Heart right ventricle (tissue), 16 donors: ENCODE measurements around the gene SMARCC1. TPM values are rescaled to one million over a fixed set of nuclear protein-coding genes. Genes with fewer than 3 reads are reported as not detected.

Experiments
- ATAC-seq, 8 donors: fragments of 200-7000 bp; cut with Tn5 transposase; one replicate each; pipeline ENCODE4 v1.9.1; 2020; ENCODE audit warnings: mild to moderate bottlenecking in 8 of 8, moderate library complexity in 8 of 8, moderate number of reproducible peaks in 1 of 8
- DNase-seq, 2 donors: peaks; one replicate each; pipeline ENCODE4 v3.0.0-alpha.2; 2020
- H3K27ac ChIP-seq, 10 donors: fragments of 200-600 bp; sonication (generic) in 2 of 10; one replicate each; pipeline versions ENCODE4 v1.5.0 to v1.8.0; 2020 to 2022; ENCODE audit warnings: mild to moderate bottlenecking in 3 of 10
- H3K27me3 ChIP-seq, 7 donors: fragments of 200-600 bp; one replicate each; pipeline ENCODE4 v1.8.0; 2021 to 2022; ENCODE audit warnings: mild to moderate bottlenecking in 2 of 7
- H3K36me3 ChIP-seq, 9 donors: fragments of 200-600 bp; sonication (generic) in 1 of 9; one replicate each; pipeline versions ENCODE4 v1.5.0 to v1.8.0; 2020 to 2022; ENCODE audit warnings: mild to moderate bottlenecking in 2 of 9
- H3K4me1 ChIP-seq, 9 donors: fragments of 200-600 bp; sonication (generic) in 1 of 9; one replicate each; pipeline versions ENCODE4 v1.5.0 to v1.8.0; 2020 to 2022; ENCODE audit warnings: mild to moderate bottlenecking in 4 of 9
- H3K4me3 ChIP-seq, 10 donors: fragments of 200-600 bp; sonication (generic) in 2 of 10; one replicate each; pipeline versions ENCODE4 v1.5.0 to v1.8.0; 2020 to 2022; ENCODE audit warnings: mild to moderate bottlenecking in 7 of 10, moderate library complexity in 2 of 10
- H3K9me3 ChIP-seq, 11 donors: fragments of 200-600 bp in 10 of 11; sonication (generic) in 2 of 11; one replicate each; pipeline versions ENCODE4 v1.5.0 to v1.8.0; 2013 to 2022; ENCODE audit warnings: mild to moderate bottlenecking in 2 of 11, control low read depth in 1 of 11, moderate library complexity in 1 of 11
- WGBS, 2 donors: extraction: QIAGEN DNeasy Blood & Tissue Kit; methylation state at CpG; one replicate each; pipeline ENCODE4 v1.1.7; 2013; ENCODE audit warnings: inconsistent platforms in 1 of 2; 5-methylcytosine and 5-hydroxymethylcytosine counted together
- intact Hi-C, 10 donors: fragments of 100-400 bp; cut with DNase I; formaldehyde crosslinking; loops; one replicate each; pipeline versions ENCODE4 v1.11.1 to v1.14.2; 2022
- polyA plus RNA-seq, 2 donors: library from polyadenylated mRNA; stranded (reverse); fragments of 200-250 nt; gene quantifications; one replicate each; pipeline ENCODE4 v1.2.3, GENCODE V29; 2013
- total RNA-seq, 10 donors: library from RNA; stranded (reverse); fragmentation: NEBNext Ultra II Directional in 3 of 10; extraction: Animal tissue kit (Norgen Biotek cat#: 25700) in 3 of 10; gene quantifications; one replicate each; pipeline versions ENCODE4 v1.2.1 to v1.2.4, GENCODE V29; 2021 to 2023
- TF ChIP-seq, protein P1 (sequence below), 9 donors: fragments of 200-600 bp; sonication (generic) in 2 of 9; IDR thresholded peaks; one replicate each; pipeline versions ENCODE4 v1.5.0 to v1.8.0; 2021 to 2022; ENCODE audit warnings: antibody characterized with exemption in 9 of 9, mild to moderate bottlenecking in 5 of 9, moderate library complexity in 1 of 9
- donor health status: Arrhythmogenic right ventricular cardiomyopathy.
- donor health status: ischemic (EF 13 %, LVEDD 7.1; RV severe dilation, severe dysfunction).
- donor health status: healthy with polysubstance abuse.
- donor health status: DM: no; HTN: yes; CAD: no.
- donor health status: DM: no; HTN: no; CAD: no.
- donor health status: ischemic (EF 25% LVEDD 6.9; RV normal size, moderate dysfunction).
- donor health status: ischemic (EF 25% LVEDD 5.7; RV mildly dilated, moderate dysfunction).
- donor health status: healthy.
- donor health status: DM: yes; HTN: yes; CAD: no.
- donor health status: Ischemic cardiomyopathy.
- donor health status: ischemic (EF 35%, LVEDD 5.7; RV mildly dilated, moderate dysfunction).
- donor health status: nonischemic (EF 11% LVEDD 7.7; RV severe dilation, severe dysfunction).
- donor health status: DM: yes; HTN: yes; CAD: no.
- donor health status: PGD.
- donor health status: ischemic (EF 29% LVEDD 5.4; RV normal size, mild dysfunction).
- donor health status: nonischemic (EF 23%, LVEDD 6.1; RV moderate dilation, normal function).

SMARCC1 gene
- total and polyA plus RNA-seq, 12 donors: 6.4 to 34.9 (median 24.3) TPM

DNA sequence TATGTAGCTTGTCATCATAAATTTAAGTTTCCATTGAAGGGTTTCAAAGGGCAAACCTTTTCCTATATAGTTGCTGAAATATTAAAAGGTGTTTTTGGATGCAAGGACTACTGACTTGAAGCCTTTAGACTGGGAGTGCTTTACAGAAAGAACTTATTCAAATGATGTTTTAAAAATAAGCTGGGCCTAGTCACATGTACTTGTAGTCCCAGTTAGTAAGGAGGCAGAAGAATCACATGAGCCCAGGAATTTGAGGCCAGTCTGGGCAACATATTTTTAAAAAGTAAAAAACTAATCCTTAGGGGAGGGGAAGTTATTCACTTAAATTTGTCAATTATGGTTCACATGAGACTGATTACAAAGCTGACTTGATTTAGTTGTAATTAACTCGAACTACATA lies 65.0 kb downstream of the SMARCC1 start:
- TF ChIP-seq, protein P1, sequence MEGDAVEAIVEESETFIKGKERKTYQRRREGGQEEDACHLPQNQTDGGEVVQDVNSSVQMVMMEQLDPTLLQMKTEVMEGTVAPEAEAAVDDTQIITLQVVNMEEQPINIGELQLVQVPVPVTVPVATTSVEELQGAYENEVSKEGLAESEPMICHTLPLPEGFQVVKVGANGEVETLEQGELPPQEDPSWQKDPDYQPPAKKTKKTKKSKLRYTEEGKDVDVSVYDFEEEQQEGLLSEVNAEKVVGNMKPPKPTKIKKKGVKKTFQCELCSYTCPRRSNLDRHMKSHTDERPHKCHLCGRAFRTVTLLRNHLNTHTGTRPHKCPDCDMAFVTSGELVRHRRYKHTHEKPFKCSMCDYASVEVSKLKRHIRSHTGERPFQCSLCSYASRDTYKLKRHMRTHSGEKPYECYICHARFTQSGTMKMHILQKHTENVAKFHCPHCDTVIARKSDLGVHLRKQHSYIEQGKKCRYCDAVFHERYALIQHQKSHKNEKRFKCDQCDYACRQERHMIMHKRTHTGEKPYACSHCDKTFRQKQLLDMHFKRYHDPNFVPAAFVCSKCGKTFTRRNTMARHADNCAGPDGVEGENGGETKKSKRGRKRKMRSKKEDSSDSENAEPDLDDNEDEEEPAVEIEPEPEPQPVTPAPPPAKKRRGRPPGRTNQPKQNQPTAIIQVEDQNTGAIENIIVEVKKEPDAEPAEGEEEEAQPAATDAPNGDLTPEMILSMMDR (IDR thresholded peaks at IDR 0.05): no peak
- Histone ChIP-seq H3K9me3 (no peaks in the 10 kb centered on the region), H3K4me1 (peaks cover 0 to 31% (median 15%) of the 10 kb centered on the region in 9 donors), H3K27me3 (no peaks in the 10 kb centered on the region), H3K27ac (peak overlapping the region in 4 of 10 donors; percentile 2 to 39 (median 26)), H3K4me3 (no peak overlapping the region), H3K36me3 (peaks cover 0 to 80% (median 17%) of the 10 kb centered on the region in 9 donors)
- DNase-seq: no peak
- intact Hi-C loops: no loop called here
- ATAC-seq: peak in 1 of 8 donors; percentile 55
- WGBS, 2 donors: 96 to 97% methylated on average over 1 of the region's 1 CpG

DNA sequence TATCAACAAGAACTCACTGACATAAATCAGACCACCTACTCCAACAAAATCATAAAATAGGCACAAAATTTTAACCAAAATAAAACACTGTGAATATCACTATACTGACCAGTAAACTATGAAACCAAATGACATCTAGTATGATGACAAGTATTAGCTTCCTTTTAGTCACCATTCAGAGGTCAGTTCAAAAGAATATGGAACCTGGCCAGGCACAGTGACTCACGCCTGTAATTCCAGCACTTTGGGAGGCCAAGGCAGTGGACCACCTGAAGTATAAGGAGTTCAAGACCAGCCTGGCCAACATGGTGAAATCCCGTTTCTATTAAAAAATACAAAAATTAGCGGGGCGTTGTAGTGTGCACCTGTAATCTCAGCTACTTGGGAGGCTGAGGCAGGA lies 65.8 kb downstream of the SMARCC1 start:
- Histone ChIP-seq H3K27me3 (no peaks in the 10 kb centered on the region), H3K36me3 (peaks cover 0 to 87% (median 22%) of the 10 kb centered on the region in 9 donors), H3K9me3 (no peaks in the 10 kb centered on the region), H3K4me3 (no peak overlapping the region), H3K4me1 (peaks cover 0 to 31% (median 15%) of the 10 kb centered on the region in 9 donors), H3K27ac (peak overlapping the region in 5 of 10 donors; percentile 2 to 39 (median 23))
- 84 to 90% methylated on average over 4 of the region's 4 CpGs for WGBS, 2 donors
- TF ChIP-seq, protein P1 (IDR thresholded peaks at IDR 0.05): no peak
- DNase-seq (no peak), ATAC-seq (peak in 3 of 8 donors; percentile 48 to 73 (median 58))
- intact Hi-C loops: no loop called here

DNA sequence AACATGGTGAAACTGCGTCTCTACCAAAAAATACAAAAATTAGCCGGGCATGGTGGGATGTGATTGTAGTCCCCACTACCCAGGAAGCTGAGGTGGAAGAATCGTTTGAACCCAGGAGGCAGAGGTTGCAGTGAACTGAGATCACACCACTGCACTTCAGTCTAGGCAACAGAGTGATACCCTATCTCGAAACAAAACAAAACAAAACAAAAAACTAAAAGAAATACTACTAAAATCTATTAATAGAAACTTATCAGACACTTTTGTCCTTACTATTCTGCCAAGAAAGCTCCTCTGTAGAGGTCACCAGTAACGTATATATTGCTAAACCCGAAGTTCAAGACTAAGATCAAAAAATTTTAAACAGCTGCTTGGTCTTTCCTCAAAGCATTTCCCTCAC lies 67.1 kb downstream of the SMARCC1 start:
- ATAC-seq: peak in 5 of 8 donors; percentile 20 to 55 (median 34)
- Histone ChIP-seq H3K36me3 (peaks cover 0 to 90% (median 28%) of the 10 kb centered on the region in 9 donors), H3K4me3 (no peak overlapping the region), H3K4me1 (peaks cover 0 to 31% (median 15%) of the 10 kb centered on the region in 9 donors), H3K9me3 (no peaks in the 10 kb centered on the region), H3K27me3 (no peaks in the 10 kb centered on the region), H3K27ac (peak overlapping the region in 3 of 10 donors; percentile 16 to 28 (median 22))
- intact Hi-C loops: no loop called here
- whole genome bisulfite sequencing, 2 donors: 60 to 68% methylated on average over 6 of the region's 6 CpGs
- TF ChIP-seq, protein P1 (IDR thresholded peaks at IDR 0.05): no peak
- no peak for DNase-seq

DNA sequence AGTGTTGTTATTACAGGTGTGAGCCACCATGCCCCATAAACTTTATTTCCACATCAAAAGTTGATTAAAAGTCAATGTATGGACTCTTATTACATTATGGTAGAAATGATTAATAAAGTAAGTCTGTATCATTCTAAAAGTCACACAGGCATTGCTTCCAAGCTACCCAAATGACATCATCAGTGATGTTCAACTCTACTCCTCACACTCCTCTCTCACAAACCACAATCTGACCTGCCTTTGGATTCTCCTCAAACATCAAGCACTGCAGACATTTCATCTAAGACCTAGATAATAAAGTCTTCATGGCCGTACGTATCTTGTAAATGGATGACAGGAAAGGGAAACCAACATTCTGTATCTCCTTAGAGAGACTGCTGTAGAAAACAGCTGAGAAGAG lies 68.0 kb downstream of the SMARCC1 start:
- TF ChIP-seq, protein P1 (IDR thresholded peaks at IDR 0.05): no peak
- 95 to 97% methylated on average over 2 of the region's 2 CpGs for WGBS, 2 donors
- DNase-seq (no peak), ATAC-seq (no peak)
- Histone ChIP-seq H3K27ac (no peak overlapping the region), H3K4me3 (no peak overlapping the region), H3K36me3 (peaks cover 0 to 90% (median 34%) of the 10 kb centered on the region in 9 donors), H3K9me3 (no peaks in the 10 kb centered on the region), H3K27me3 (no peaks in the 10 kb centered on the region), H3K4me1 (peaks cover 0 to 31% (median 15%) of the 10 kb centered on the region in 9 donors)
- intact Hi-C loops: no loop called here
